ENCODE results near the gene NAPEPLD. TPM values are rescaled to one million over a fixed set of nuclear protein-coding genes. Genes with fewer than 3 reads are reported as not detected.
"Not testable (repeated sequence)": the region's sequence is repeated elsewhere in the genome, so short reads cannot be mapped to it uniquely, and the experiment has no call there.

NAPEPLD gene
- total RNA-seq, 6 experiments from 2014 or later: 3.4 to 5.3 (median 4.4) TPM

GRCh38 chr7:103097041-103097440, 51.9 kb downstream of the NAPEPLD start:
- Mint-ChIP-seq H3K36me3 (ENCODE audit: low read depth) (peaks cover 13% of the 10 kb centered on the region; the same call in 1 of the 2 replicates), H3K9me3 (no peaks in the 10 kb centered on the region)

GRCh38 chr7:103095558-103095957, 53.3 kb downstream of the NAPEPLD start:
- H3K27ac Mint-ChIP-seq; H3K9me3 Mint-ChIP-seq; DNase-seq; H3K27me3 Mint-ChIP-seq (ENCODE audit: insufficient read depth); H3K4me1 Mint-ChIP-seq (ENCODE audit: low read depth); H3K4me3 Mint-ChIP-seq: not testable (repeated sequence)
- H3K36me3 Mint-ChIP-seq (ENCODE audit: low read depth): peaks cover 22% of the 10 kb centered on the region

More at GRCh38 chr7:103097041-103097440, 51.9 kb downstream of the NAPEPLD start:
- Mint-ChIP-seq H3K27ac (no peak overlapping the region), H3K4me3 (no peak overlapping the region), H3K27me3 (ENCODE audit: insufficient read depth) (no peaks in the 10 kb centered on the region), H3K4me1 (ENCODE audit: low read depth) (no peaks in the 10 kb centered on the region)
- TF ChIP-seq CTCF (IDR thresholded peaks at IDR 0.05): no peak
- DNase-seq: no peak

- Mint-ChIP-seq H3K4me3 (no peak overlapping the region), H3K27me3 (ENCODE audit: insufficient read depth) (no peaks in the 10 kb centered on the region), H3K36me3 (ENCODE audit: low read depth) (peaks cover 29% of the 10 kb centered on the region), H3K4me1 (ENCODE audit: low read depth) (no peaks in the 10 kb centered on the region), H3K9me3 (no peaks in the 10 kb centered on the region), H3K27ac (no peak overlapping the region)
- DNase-seq: no peak
- peak; percentile 39 for TF ChIP-seq CTCF (IDR thresholded peaks at IDR 0.05)
Observed at GRCh38 chr7:103094102-103094501, 54.8 kb downstream of the NAPEPLD start.

- Mint-ChIP-seq H3K27me3 (ENCODE audit: insufficient read depth) (no peaks in the 10 kb centered on the region), H3K4me3 (no peak overlapping the region), H3K36me3 (ENCODE audit: low read depth) (peaks cover 29% of the 10 kb centered on the region), H3K9me3 (no peaks in the 10 kb centered on the region), H3K4me1 (ENCODE audit: low read depth) (no peaks in the 10 kb centered on the region), H3K27ac (no peak overlapping the region)
- DNase-seq: no peak
- no peak for TF ChIP-seq CTCF (IDR thresholded peaks at IDR 0.05)
Observed at GRCh38 chr7:103093429-103093828, 55.5 kb downstream of the NAPEPLD start.

GRCh38 chr7:103092321-103092720, 56.6 kb downstream of the NAPEPLD start:
- H3K4me3 Mint-ChIP-seq; H3K4me1 Mint-ChIP-seq (ENCODE audit: low read depth); DNase-seq; H3K9me3 Mint-ChIP-seq; H3K27me3 Mint-ChIP-seq (ENCODE audit: insufficient read depth): not testable (repeated sequence)
- peaks cover 33% of the 10 kb centered on the region for H3K36me3 Mint-ChIP-seq (ENCODE audit: low read depth)
- peak overlapping the region; percentile 64 for H3K27ac Mint-ChIP-seq

- no peak for TF ChIP-seq CTCF (IDR thresholded peaks at IDR 0.05)
- no peak for DNase-seq
- Mint-ChIP-seq H3K4me1 (ENCODE audit: low read depth) (no peaks in the 10 kb centered on the region; the same call in 1 of the 2 replicates), H3K4me3 (no peak overlapping the region), H3K27ac (no peak overlapping the region), H3K9me3 (no peaks in the 10 kb centered on the region), H3K27me3 (ENCODE audit: insufficient read depth) (no peaks in the 10 kb centered on the region; the same call in 1 of the 2 replicates), H3K36me3 (ENCODE audit: low read depth) (peaks cover 9% of the 10 kb centered on the region; the same call in 1 of the 2 replicates)
Observed at GRCh38 chr7:103083210-103083609, 65.7 kb downstream of the NAPEPLD start.

- Mint-ChIP-seq H3K27me3 (ENCODE audit: insufficient read depth) (no peaks in the 10 kb centered on the region; the same call in 1 of the 2 replicates), H3K4me3 (no peak overlapping the region), H3K36me3 (ENCODE audit: low read depth) (peaks cover 8% of the 10 kb centered on the region; the same call in 1 of the 2 replicates), H3K4me1 (ENCODE audit: low read depth) (no peaks in the 10 kb centered on the region; the same call in 1 of the 2 replicates), H3K27ac (no peak overlapping the region), H3K9me3 (no peaks in the 10 kb centered on the region)
- DNase-seq: no peak
- TF ChIP-seq CTCF (IDR thresholded peaks at IDR 0.05): no peak
Observed at GRCh38 chr7:103082497-103082896, 66.4 kb downstream of the NAPEPLD start.
